Upper lobe of left lung (tissue), 6 donors: Measurements from ENCODE around the gene CHCHD1. TPM values are rescaled to one million over a fixed set of nuclear protein-coding genes. Genes with fewer than 3 reads are reported as not detected.
"Not testable (repeated sequence)": the region's sequence is repeated elsewhere in the genome, so short reads cannot be mapped to it uniquely, and the experiment has no call there.

Source experiments
- ATAC-seq, 2 donors: fragments of 200-7000 bp; cut with Tn5 transposase; one replicate each; pipeline ENCODE4 v1.9.1; 2022; ENCODE audit warnings: mild to moderate bottlenecking in 2 of 2, moderate library complexity in 2 of 2; ENCODE audit not compliant: low FRiP score in 2 of 2
- DNase-seq, 2 donors: peaks; one replicate each; pipeline ENCODE4 v3.0.0-alpha.2; 2019 to 2020
- H3K27ac ChIP-seq, 4 donors: fragments of 200-600 bp; sonication (generic); one replicate each; pipeline ENCODE4 v1.5.1; 2016 to 2019
- H3K27me3 ChIP-seq, 4 donors: fragments of 200-600 bp; sonication (generic); one replicate each; pipeline ENCODE4 v1.5.1; 2017 to 2019
- H3K36me3 ChIP-seq, 4 donors: fragments of 200-600 bp; sonication (generic); one replicate each; pipeline ENCODE4 v1.5.1; 2016 to 2019
- H3K4me1 ChIP-seq, 4 donors: fragments of 200-600 bp; sonication (generic); one replicate each; pipeline ENCODE4 v1.5.1; 2018 to 2019
- H3K4me3 ChIP-seq, 4 donors: fragments of 200-600 bp; sonication (generic); one replicate each; pipeline ENCODE4 v1.5.1; 2017 to 2019; ENCODE audit warnings: mild to moderate bottlenecking in 2 of 4, moderate library complexity in 1 of 4
- H3K9me3 ChIP-seq, 4 donors: fragments of 200-600 bp; sonication (generic); one replicate each; pipeline ENCODE4 v1.5.1; 2018 to 2019
- CTCF ChIP-seq, 6 experiments: fragments of 450-650 bp in 4 of 6; fragments of 200-600 bp in 2 of 6; sonication (generic) in 2 of 6; IDR thresholded peaks; one replicate each; pipeline ENCODE4 v1.5.1; 2016 to 2019; ENCODE audit warnings: antibody characterized with exemption in 6 of 6
- EP300 ChIP-seq, 4 donors: sonication (generic); formaldehyde crosslinking; IDR thresholded peaks; one replicate each; pipeline ENCODE4 v1.5.1; 2017; ENCODE audit warnings: antibody characterized with exemption in 4 of 4, control low read depth in 2 of 4
- POLR2A ChIP-seq, 4 donors: fragments of 450-650 bp; IDR thresholded peaks; one replicate each; pipeline ENCODE4 v1.5.1; 2016 to 2017; ENCODE audit warnings: antibody characterized with exemption in 4 of 4, mild to moderate bottlenecking in 2 of 4
- POLR2AphosphoS5 ChIP-seq, 2 donors: sonication (generic); formaldehyde crosslinking; IDR thresholded peaks; one replicate each; pipeline ENCODE4 v1.5.1; 2017; ENCODE audit warnings: antibody characterized with exemption in 2 of 2
- WGBS, 2 donors: methylation state at CpG; one replicate each; pipeline ENCODE4 v1.1.5; 2017 to 2018; 5-methylcytosine and 5-hydroxymethylcytosine counted together
- total RNA-seq, 6 donors: library from RNA; depleted of rRNA in 4 of 6; stranded (reverse); fragments of >200 nt in 4 of 6; gene quantifications; one replicate each; pipeline versions ENCODE4 v1.1.0 to v1.2.1, GENCODE V29; 2016 to 2021
- donor health status: DM: no; HTN: no; CAD: no; lungs with moderate emphysema.
- donor health status: DM: no; HTN: yes; CAD: no; lungs with severe emphysema.

CHCHD1 gene
- total RNA-seq, 6 donors from 2014 or later, result 16.8 to 34.9 (median 19.4) TPM

- TF ChIP-seq CTCF (IDR thresholded peaks at IDR 0.05) (no peak), POLR2A (IDR thresholded peaks at IDR 0.05) (no peak), POLR2AphosphoS5 (IDR thresholded peaks at IDR 0.05) (no peak), EP300 (IDR thresholded peaks at IDR 0.05) (no peak)
- H3K4me1 ChIP-seq, result peaks cover 39 to 52% (median 43%) of the 10 kb centered on the region in 4 donors
- peak overlapping the region; percentile 70 to 99 (median 85) for H3K4me3 ChIP-seq
- no peaks in the 10 kb centered on the region for H3K27me3 ChIP-seq
- 1% methylated on average over 15 to 38 of the region's 54 CpGs for WGBS, 2 donors
- ATAC-seq (peak; percentile 3 to 60), DNase-seq (peak; percentile 69 to 92)
- peaks cover 18 to 24% (median 22%) of the 10 kb centered on the region in 4 donors for H3K36me3 ChIP-seq
- peak overlapping the region; percentile 90 to 96 (median 92) for H3K27ac ChIP-seq
- no peaks in the 10 kb centered on the region for H3K9me3 ChIP-seq
Measured at GRCh38 chr10:73785721-73786511, 4.1 kb downstream of the CHCHD1 start.

GRCh38 chr10:73786512-73786885 is 4.7 kb downstream of the CHCHD1 start:
- Histone ChIP-seq H3K27ac (peak overlapping the region; percentile 90 to 96 (median 92)), H3K36me3 (peaks cover 24 to 30% (median 28%) of the 10 kb centered on the region in 4 donors), H3K4me1 (peaks cover 35 to 47% (median 39%) of the 10 kb centered on the region in 4 donors), H3K27me3 (no peaks in the 10 kb centered on the region), H3K4me3 (peak overlapping the region; percentile 70 to 99 (median 85)), H3K9me3 (no peaks in the 10 kb centered on the region)
- WGBS, 2 donors, result 3 to 5% methylated on average over 2 of the region's 2 CpGs
- ATAC-seq (no peak), DNase-seq (no peak)
- TF ChIP-seq EP300 (IDR thresholded peaks at IDR 0.05), result no peak
- TF ChIP-seq CTCF (IDR thresholded peaks at IDR 0.05), result no peak
- no peak for TF ChIP-seq POLR2AphosphoS5 (IDR thresholded peaks at IDR 0.05)
- no peak for TF ChIP-seq POLR2A (IDR thresholded peaks at IDR 0.05)

GRCh38 chr10:73787031-73787800 is 5.4 kb downstream of the CHCHD1 start:
- not testable (repeated sequence) for H3K9me3 ChIP-seq, H3K27me3 ChIP-seq, ATAC-seq, DNase-seq
- peaks cover 35 to 45% (median 38%) of the 10 kb centered on the region in 4 donors for H3K4me1 ChIP-seq
- peaks cover 31 to 37% (median 35%) of the 10 kb centered on the region in 4 donors for H3K36me3 ChIP-seq
- 92 to 94% methylated on average over 17 to 21 of the region's 21 CpGs for WGBS, 2 donors
- peak overlapping the region in 3 of 4 donors; percentile 70 to 99 (median 84) for H3K4me3 ChIP-seq
- peak overlapping the region in 1 of 4 donors; percentile 92 for H3K27ac ChIP-seq

- DNase-seq, result no peak
- 91 to 92% methylated on average over 17 of the region's 17 CpGs for WGBS, 2 donors
- Histone ChIP-seq H3K4me1 (peaks cover 26 to 31% (median 28%) of the 10 kb centered on the region in 4 donors), H3K27ac (no peak overlapping the region), H3K9me3 (no peaks in the 10 kb centered on the region), H3K27me3 (no peaks in the 10 kb centered on the region), H3K36me3 (peaks cover 41 to 56% (median 54%) of the 10 kb centered on the region in 4 donors), H3K4me3 (no peak overlapping the region)
- TF ChIP-seq POLR2AphosphoS5 (IDR thresholded peaks at IDR 0.05) (no peak), EP300 (IDR thresholded peaks at IDR 0.05) (no peak), CTCF (IDR thresholded peaks at IDR 0.05) (no peak), POLR2A (IDR thresholded peaks at IDR 0.05) (no peak)
- no peak for ATAC-seq
Measured at GRCh38 chr10:73788864-73789658, 7.2 kb downstream of the CHCHD1 start.
